Body of pancreas (tissue), 4 donors: ENCODE measurements around the gene SIRPA.

Experiments
- POLR2A ChIP-seq, 3 donors: fragments of 450-650 bp; IDR thresholded peaks; one replicate each; pipeline ENCODE4 v1.6.1; 2016; ENCODE audit warnings: antibody characterized with exemption in 3 of 3, mild to moderate bottlenecking in 2 of 3
- TF ChIP-seq, protein P1 (sequence below), 7 experiments: fragments of 450-650 bp in 4 of 7; fragments of 200-600 bp in 3 of 7; sonication (generic) in 3 of 7; IDR thresholded peaks; one replicate each; pipeline ENCODE4 v1.5.1; 2016 to 2019; ENCODE audit warnings: antibody characterized with exemption in 7 of 7

DNA sequence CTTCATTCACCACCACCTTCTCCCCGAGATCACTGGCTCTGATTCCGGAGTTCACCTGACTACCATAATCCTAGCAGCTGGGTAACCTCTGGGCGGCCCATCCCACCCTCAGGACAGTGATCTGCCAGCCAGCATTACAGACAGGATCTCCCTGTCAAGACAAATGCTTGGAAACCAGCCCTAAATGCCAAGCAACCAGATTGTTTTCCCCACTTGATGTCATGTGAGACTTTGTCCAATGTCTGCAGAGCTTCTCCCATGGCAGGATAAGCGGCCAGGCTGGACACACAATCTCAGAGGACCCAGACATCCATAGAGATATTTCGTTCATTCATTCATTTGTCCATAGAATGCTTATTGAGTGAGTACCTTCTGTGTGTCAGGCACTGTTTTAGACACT lies 66.2 kb downstream of the SIRPA start:
- TF ChIP-seq, protein P1, sequence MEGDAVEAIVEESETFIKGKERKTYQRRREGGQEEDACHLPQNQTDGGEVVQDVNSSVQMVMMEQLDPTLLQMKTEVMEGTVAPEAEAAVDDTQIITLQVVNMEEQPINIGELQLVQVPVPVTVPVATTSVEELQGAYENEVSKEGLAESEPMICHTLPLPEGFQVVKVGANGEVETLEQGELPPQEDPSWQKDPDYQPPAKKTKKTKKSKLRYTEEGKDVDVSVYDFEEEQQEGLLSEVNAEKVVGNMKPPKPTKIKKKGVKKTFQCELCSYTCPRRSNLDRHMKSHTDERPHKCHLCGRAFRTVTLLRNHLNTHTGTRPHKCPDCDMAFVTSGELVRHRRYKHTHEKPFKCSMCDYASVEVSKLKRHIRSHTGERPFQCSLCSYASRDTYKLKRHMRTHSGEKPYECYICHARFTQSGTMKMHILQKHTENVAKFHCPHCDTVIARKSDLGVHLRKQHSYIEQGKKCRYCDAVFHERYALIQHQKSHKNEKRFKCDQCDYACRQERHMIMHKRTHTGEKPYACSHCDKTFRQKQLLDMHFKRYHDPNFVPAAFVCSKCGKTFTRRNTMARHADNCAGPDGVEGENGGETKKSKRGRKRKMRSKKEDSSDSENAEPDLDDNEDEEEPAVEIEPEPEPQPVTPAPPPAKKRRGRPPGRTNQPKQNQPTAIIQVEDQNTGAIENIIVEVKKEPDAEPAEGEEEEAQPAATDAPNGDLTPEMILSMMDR (IDR thresholded peaks at IDR 0.05): no peak
- no peak for TF ChIP-seq POLR2A (IDR thresholded peaks at IDR 0.05)
